IMR-90 (cell line): ENCODE results near the gene ITPKB. TPM values are rescaled to one million over a fixed set of nuclear protein-coding genes. Genes with fewer than 3 reads are reported as not detected.

Source experiments
- ATAC-seq: fragments of 200-7000 bp; cut with Tn5 transposase; 2 replicates; pipeline ENCODE4 v1.9.1; 2020; ENCODE audit warnings: low read depth, mild to moderate bottlenecking, moderate library complexity
- BruUV-seq: library from RNA; stranded (reverse); fragments of 400-500 nt; replicated peaks from 2 replicates; lab custom pipeline; 2021; lab: Mats Ljungman, UMichigan
- CTCF ChIA-PET: fragments of 300-600 bp; formaldehyde crosslinking; extraction: SDS; loops from one replicate; lab custom pipeline; 2021; ENCODE audit warnings: antibody characterized with exemption; lab: Yijun Ruan, JAX
- POLR2A ChIA-PET: fragments of 300-600 bp; sonication (Branson Sonifier 250); formaldehyde crosslinking; loops from one replicate; lab custom pipeline; 2022; ENCODE audit warnings: antibody characterized with exemption; ENCODE audit not compliant: unreplicated experiment; lab: Charles Lee
- DNase-seq: peaks from one replicate; pipeline ENCODE4 v3.0.0; 2013
- H2AFZ ChIP-seq: replicated peaks from 2 replicates; pipeline ENCODE3; 2013; ENCODE audit warnings: low read length, mild to moderate bottlenecking; ENCODE audit not compliant: poor library complexity
- H2AK5ac ChIP-seq: 2 replicates; pipeline ENCODE4 v1.6.1; 2013; ENCODE audit warnings: low read depth, low read length, inconsistent platforms
- H2AK9ac ChIP-seq: replicated peaks from 2 replicates; pipeline ENCODE3; 2013; ENCODE audit warnings: mild to moderate bottlenecking, low read depth, low read length, moderate library complexity; ENCODE audit not compliant: poor library complexity
- H2BK120ac ChIP-seq: 2 replicates; pipeline ENCODE4 v1.6.1; 2013; ENCODE audit warnings: low read depth, low read length, inconsistent platforms
- H2BK15ac ChIP-seq: 3 replicates; pipeline ENCODE4 v1.6.1; 2013; ENCODE audit warnings: low read depth, low read length, inconsistent platforms
- H2BK20ac ChIP-seq: 2 replicates; pipeline ENCODE4 v1.6.1; 2013; ENCODE audit warnings: low read depth, mild to moderate bottlenecking, inconsistent platforms, low read length, moderate library complexity
- H2BK5ac ChIP-seq: 2 replicates; pipeline ENCODE4 v1.6.1; 2013; ENCODE audit warnings: mild to moderate bottlenecking, low read depth, low read length, inconsistent platforms; ENCODE audit not compliant: poor library complexity, severe bottlenecking
- H3K14ac ChIP-seq: replicated peaks from 2 replicates; pipeline ENCODE4 v1.6.1; 2013; ENCODE audit warnings: low read depth, low read length, inconsistent platforms
- H3K18ac ChIP-seq: 2 replicates; pipeline ENCODE4 v1.6.1; 2013; ENCODE audit warnings: low read depth, low read length, control low read depth
- H3K23ac ChIP-seq: 2 replicates; pipeline ENCODE4 v1.6.1; 2013; ENCODE audit warnings: low read depth, low read length, inconsistent platforms
- H3K27ac ChIP-seq: 2 replicates; pipeline ENCODE4 v1.5.1; 2013; ENCODE audit warnings: mild to moderate bottlenecking, control low read depth, low read length; ENCODE audit not compliant: insufficient read depth
- H3K27me3 ChIP-seq: 2 replicates; pipeline ENCODE4 v1.6.1; 2013; ENCODE audit warnings: low read length; ENCODE audit not compliant: control insufficient read depth, insufficient read depth
- H3K36me3 ChIP-seq: 2 replicates; pipeline ENCODE4 v1.6.1; 2013; ENCODE audit warnings: low read length, mixed read lengths; ENCODE audit not compliant: control insufficient read depth, insufficient read depth
- H3K4ac ChIP-seq: 2 replicates; pipeline ENCODE4 v1.6.1; 2013; ENCODE audit warnings: low read depth, low read length, inconsistent platforms
- H3K4me1 ChIP-seq: 2 replicates; pipeline ENCODE4 v1.6.1; 2013; ENCODE audit warnings: low read length, mixed read lengths; ENCODE audit not compliant: control insufficient read depth, insufficient read depth
- H3K4me2 ChIP-seq: 2 replicates; pipeline ENCODE4 v1.6.1; 2013; ENCODE audit warnings: low read depth, mild to moderate bottlenecking, control low read depth, low read length, moderate library complexity
- H3K4me3 ChIP-seq: 2 replicates; pipeline ENCODE4 v1.5.1; 2013; ENCODE audit warnings: low read depth, mild to moderate bottlenecking, control low read depth, low read length, moderate library complexity; ENCODE audit not compliant: insufficient read depth
- H3K56ac ChIP-seq: 2 replicates; pipeline ENCODE4 v1.6.1; 2013; ENCODE audit warnings: low read length, inconsistent platforms; ENCODE audit not compliant: insufficient read depth; ENCODE audit errors: extremely low read depth
- H3K79me1 ChIP-seq, 2 experiments: 2 replicates each; pipeline ENCODE4 v1.6.1; 2013; ENCODE audit warnings: low read length in 2 of 2, inconsistent platforms in 1 of 2, low read depth in 1 of 2
- H3K9ac ChIP-seq: 2 replicates; pipeline ENCODE4 v1.6.1; 2013; ENCODE audit warnings: low read depth, low read length, control low read depth
- H3K9me1 ChIP-seq: 2 replicates; pipeline ENCODE4 v1.6.1; 2013; ENCODE audit warnings: low read length, inconsistent platforms; ENCODE audit not compliant: insufficient read depth
- H3K9me3 ChIP-seq: 2 replicates; pipeline ENCODE4 v1.6.1; 2013; ENCODE audit warnings: low read length; ENCODE audit not compliant: control insufficient read depth, insufficient read depth
- H4K20me1 ChIP-seq: 2 replicates; pipeline ENCODE4 v1.6.1; 2013; ENCODE audit warnings: low read length, inconsistent platforms; ENCODE audit not compliant: insufficient read depth
- H4K5ac ChIP-seq: 2 replicates; pipeline ENCODE4 v1.6.1; 2013; ENCODE audit warnings: mild to moderate bottlenecking, low read depth, low read length, control low read depth
- H4K8ac ChIP-seq, 2 experiments: 2 replicates each; pipeline ENCODE4 v1.6.1; 2013; ENCODE audit warnings: low read depth in 2 of 2, low read length in 2 of 2, control low read depth in 1 of 2, inconsistent platforms in 1 of 2
- H4K91ac ChIP-seq: 2 replicates; pipeline ENCODE4 v1.6.1; 2013; ENCODE audit warnings: low read depth, low read length, inconsistent platforms; ENCODE audit not compliant: insufficient read depth
- BHLHE40 ChIP-seq: fragments of 150-350 bp; IDR thresholded peaks from 2 replicates; pipeline ENCODE4 v1.6.1; 2016; ENCODE audit warnings: mild to moderate bottlenecking, low read depth, low read length
- CEBPB ChIP-seq: IDR thresholded peaks from 2 replicates; pipeline ENCODE4 v1.6.1; 2012; ENCODE audit warnings: low read depth, low read length, improper control_type of control experiment
- CTCF ChIP-seq: conservative IDR thresholded peaks from 2 replicates; pipeline ENCODE4 v1.5.1; 2012; ENCODE audit warnings: mild to moderate bottlenecking, low read depth, low read length, improper control_type of control experiment
- MAZ ChIP-seq: IDR thresholded peaks from 2 replicates; pipeline ENCODE4 v1.6.1; 2012; ENCODE audit warnings: low read depth, mild to moderate bottlenecking, low read length, improper control_type of control experiment, moderate library complexity, borderline replicate concordance
- NFE2L2 ChIP-seq: fragments of 150-350 bp; IDR thresholded peaks from 2 replicates; pipeline ENCODE4 v1.6.1; 2016; ENCODE audit warnings: low read depth, mild to moderate bottlenecking, low read length
- POLR2A ChIP-seq: IDR thresholded peaks from 2 replicates; pipeline ENCODE4 v1.6.1; 2012; ENCODE audit warnings: mild to moderate bottlenecking, low read depth, low read length
- RAD21 ChIP-seq: IDR thresholded peaks from 2 replicates; pipeline ENCODE4 v1.6.1; 2012; ENCODE audit warnings: low read length, improper control_type of control experiment
- RCOR1 ChIP-seq: IDR thresholded peaks from 2 replicates; pipeline ENCODE4 v1.6.1; 2012; ENCODE audit warnings: mild to moderate bottlenecking, low read length, improper control_type of control experiment; ENCODE audit not compliant: insufficient replicate concordance
- RFX5 ChIP-seq: IDR thresholded peaks from 2 replicates; pipeline ENCODE4 v1.8.0; 2012; ENCODE audit warnings: low read depth, mild to moderate bottlenecking, low read length, moderate library complexity
- SMC3 ChIP-seq: fragments of 150-350 bp; IDR thresholded peaks from 2 replicates; pipeline ENCODE4 v1.6.1; 2016; ENCODE audit warnings: low read depth, mild to moderate bottlenecking, antibody characterized with exemption, low read length, moderate library complexity
- WGBS, 2 experiments: methylation state at CpG; one replicate each; pipeline versions ENCODE4 v1.1.5 to v1.1.7; 2013; ENCODE audit warnings: missing lambda C conversion rate in 2 of 2; ENCODE audit not compliant: insufficient read length in 1 of 2; ENCODE audit errors: extremely low coverage in 2 of 2; 5-methylcytosine and 5-hydroxymethylcytosine counted together
- dilution Hi-C: fragments of 300-500 bp; cut with HindIII; formaldehyde crosslinking; loops from one replicate; pipeline ENCODE4 v1.14.3; 2018; ENCODE audit warnings: low sequenced_read_pairs; ENCODE audit not compliant: unreplicated experiment
- in situ Hi-C: fragments of 300-500 bp; cut with MboI; formaldehyde crosslinking; loops from 3 replicates; pipeline ENCODE4 v1.14.3; 2019; ENCODE audit warnings: low sequenced_read_pairs, inconsistent platforms, mixed read lengths
- intact Hi-C: fragments of 100-400 bp; cut with micrococcal nuclease; formaldehyde crosslinking; loops from 2 replicates; pipeline ENCODE4 v1.10.0; 2022
- polyA plus RNA-seq, 3 experiments: library from polyadenylated mRNA; depleted of rRNA; stranded (reverse); fragments of >200 nt; gene quantifications; 2 replicates each; pipeline ENCODE4 v1.2.3, GENCODE V29; 2012; ENCODE audit warnings: low replicate concordance in 1 of 3
- total RNA-seq: library from RNA; depleted of rRNA; stranded (reverse); fragments of >200 nt; gene quantifications from 2 replicates; pipeline ENCODE4 v1.2.3, GENCODE V29; 2012
- TF ChIP-seq, protein P1 (sequence below): fragments of 150-350 bp; IDR thresholded peaks from 2 replicates; pipeline ENCODE4 v1.6.1; 2017; ENCODE audit warnings: mild to moderate bottlenecking, antibody characterized with exemption, low read length, low read depth
- TF ChIP-seq, protein P2 (sequence below): fragments of 150-350 bp; IDR thresholded peaks from 2 replicates; pipeline ENCODE4 v1.6.1; 2016; ENCODE audit warnings: low read depth, mild to moderate bottlenecking, low read length, moderate library complexity, borderline replicate concordance

The ITPKB gene
- total and polyA plus RNA-seq, 2 of the 4 experiments (the other 2 are of a cell fraction): 0.72 to 1.4 TPM

DNA sequence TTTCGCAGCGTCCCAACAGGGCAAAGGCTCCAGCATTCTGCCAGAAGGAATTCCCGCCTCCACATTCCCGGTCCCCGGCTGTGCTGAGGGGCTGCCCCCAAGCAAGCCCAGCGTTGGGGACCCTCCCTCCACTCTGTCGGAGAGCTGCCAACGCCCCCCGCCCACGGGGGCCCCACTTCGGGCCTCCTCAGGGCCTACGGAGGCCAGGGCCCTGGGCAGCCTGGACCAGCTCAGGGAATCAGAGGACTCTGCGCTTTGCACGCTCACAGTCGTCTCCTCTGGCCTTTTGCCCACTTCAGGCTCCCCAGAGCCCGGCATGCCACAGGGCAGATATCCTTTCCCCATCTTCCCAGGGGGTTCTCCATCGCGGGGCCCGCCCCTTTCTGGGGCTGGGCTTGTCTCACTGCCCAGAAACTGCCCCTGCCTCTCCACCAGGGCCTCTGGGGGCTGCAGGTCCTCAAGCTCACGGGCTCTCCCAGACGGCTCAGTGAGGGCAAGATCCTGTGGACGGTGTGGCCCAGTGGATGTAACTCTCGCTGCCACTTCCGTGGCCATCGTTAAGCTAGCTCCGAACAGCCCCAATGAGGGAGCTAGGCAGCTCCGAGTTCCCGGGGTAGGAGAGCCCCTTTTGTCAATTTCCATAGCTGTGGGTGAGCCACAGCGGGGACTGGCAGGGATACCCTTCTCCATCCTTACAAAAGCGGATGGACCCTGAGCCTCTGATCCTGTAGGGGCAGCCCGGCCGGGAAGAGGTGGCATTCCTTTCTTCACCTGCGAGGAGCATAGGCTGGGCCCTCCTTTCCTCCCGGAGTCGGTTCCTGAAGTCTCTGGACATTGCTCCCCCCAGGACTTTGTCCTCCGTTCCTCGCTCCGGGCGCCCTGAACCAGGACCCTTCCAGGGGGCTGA is 2.8 kb downstream of the ITPKB start:
- no TSS peak for BruUV-seq
- H2BK20ac ChIP-seq: no peak overlapping the region
- ATAC-seq: no peak
- H3K4me1 ChIP-seq: peaks cover 2% of the 10 kb centered on the region; the same call in 1 of the 2 replicates
- no peak overlapping the region for H2BK120ac ChIP-seq
- no peak overlapping the region for H3K9ac ChIP-seq
- H3K18ac ChIP-seq: no peak overlapping the region
- no peak overlapping the region for H4K5ac ChIP-seq
- H3K4me3 ChIP-seq: no peak overlapping the region
- TF ChIP-seq RFX5 (no peak), CTCF (no peak), BHLHE40 (no peak), POLR2A (no peak), RCOR1 (no peak), NFE2L2 (no peak), SMC3 (no peak), RAD21 (no peak), MAZ (no peak), CEBPB (no peak)
- TF ChIP-seq, protein P1, sequence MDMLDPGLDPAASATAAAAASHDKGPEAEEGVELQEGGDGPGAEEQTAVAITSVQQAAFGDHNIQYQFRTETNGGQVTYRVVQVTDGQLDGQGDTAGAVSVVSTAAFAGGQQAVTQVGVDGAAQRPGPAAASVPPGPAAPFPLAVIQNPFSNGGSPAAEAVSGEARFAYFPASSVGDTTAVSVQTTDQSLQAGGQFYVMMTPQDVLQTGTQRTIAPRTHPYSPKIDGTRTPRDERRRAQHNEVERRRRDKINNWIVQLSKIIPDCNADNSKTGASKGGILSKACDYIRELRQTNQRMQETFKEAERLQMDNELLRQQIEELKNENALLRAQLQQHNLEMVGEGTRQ: no peak
- TF ChIP-seq, protein P2, sequence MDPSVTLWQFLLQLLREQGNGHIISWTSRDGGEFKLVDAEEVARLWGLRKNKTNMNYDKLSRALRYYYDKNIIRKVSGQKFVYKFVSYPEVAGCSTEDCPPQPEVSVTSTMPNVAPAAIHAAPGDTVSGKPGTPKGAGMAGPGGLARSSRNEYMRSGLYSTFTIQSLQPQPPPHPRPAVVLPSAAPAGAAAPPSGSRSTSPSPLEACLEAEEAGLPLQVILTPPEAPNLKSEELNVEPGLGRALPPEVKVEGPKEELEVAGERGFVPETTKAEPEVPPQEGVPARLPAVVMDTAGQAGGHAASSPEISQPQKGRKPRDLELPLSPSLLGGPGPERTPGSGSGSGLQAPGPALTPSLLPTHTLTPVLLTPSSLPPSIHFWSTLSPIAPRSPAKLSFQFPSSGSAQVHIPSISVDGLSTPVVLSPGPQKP: no peak
- H3K27me3 ChIP-seq: peaks cover 2% of the 10 kb centered on the region; the same call in 1 of the 2 replicates
- no peak overlapping the region for H3K4me2 ChIP-seq
- ChIA-PET CTCF (no interaction called here), POLR2A (no interaction called here)
- no peak overlapping the region for H4K8ac ChIP-seq
- in situ Hi-C loops (loop anchor here (10.0 kb wide), 1 partner anchor 101 kb away; no protein-coding TSS in a partner anchor), dilution Hi-C loops (no loop called here), intact Hi-C loops (loop anchor here (5.0 kb wide), 2 partner anchors 74 to 86 kb away; no protein-coding TSS in a partner anchor)
- no peak overlapping the region for H2AK5ac ChIP-seq
- H2AFZ ChIP-seq: no peak overlapping the region
- H3K27ac ChIP-seq: no peak overlapping the region
- no peak overlapping the region for H2BK15ac ChIP-seq
- no peak overlapping the region for H3K14ac ChIP-seq
- 71% methylated on average over 16 of the region's 39 CpGs; no CpG with 5 or more reads in 1 of the 2 experiments for WGBS, 2 experiments
- H4K91ac ChIP-seq: no peak overlapping the region
- H3K9me1 ChIP-seq: no peaks in the 10 kb centered on the region
- peaks cover 9% of the 10 kb centered on the region; the same call in 1 of the 2 replicates for H3K36me3 ChIP-seq
- H2BK5ac ChIP-seq: no peak overlapping the region
- H2AK9ac ChIP-seq: no peak overlapping the region
- no peaks in the 10 kb centered on the region; the same call in 1 of the 2 replicates for H4K20me1 ChIP-seq
- no peak for DNase-seq
- H3K23ac ChIP-seq: no peak overlapping the region
- H3K56ac ChIP-seq: no peak overlapping the region
- no peaks in the 10 kb centered on the region; a peak in 2 of 4 replicates for H3K79me1 ChIP-seq
- no peak overlapping the region for H3K4ac ChIP-seq
- H3K9me3 ChIP-seq: no peaks in the 10 kb centered on the region
